Measurements from ENCODE around the gene DENND1A. TPM values are rescaled to one million over a fixed set of nuclear protein-coding genes. Genes with fewer than 3 reads are reported as not detected.
A peak's percentile ranks its signal among the peaks of the same experiment; 100 is the strongest.
"Not testable (repeated sequence)": the region's sequence is repeated elsewhere in the genome, so short reads cannot be mapped to it uniquely, and the experiment has no call there.

The DENND1A gene
- total RNA-seq, 1 donor from 2014 or later = 15.4 TPM

- no peak for TF ChIP-seq CTCF (IDR thresholded peaks at IDR 0.05)
- Histone ChIP-seq H3K9me3 (no peaks in the 10 kb centered on the region), H3K4me1 (peaks cover 18% of the 10 kb centered on the region), H3K27ac (no peak overlapping the region), H3K27me3 (no peaks in the 10 kb centered on the region), H3K36me3 (no peaks in the 10 kb centered on the region), H3K4me3 (no peak overlapping the region)
- ATAC-seq (peak; percentile 44), DNase-seq (no peak)
- intact Hi-C loops (cut with DNase I) = no loop called here
Observed at GRCh38 chr9:123637945-123638634, 291.8 kb downstream of the DENND1A start.

- DNase-seq (no peak), ATAC-seq (peak; percentile 9)
- Histone ChIP-seq H3K9me3 (no peaks in the 10 kb centered on the region), H3K4me3 (peak overlapping the region; percentile 22), H3K36me3 (no peaks in the 10 kb centered on the region), H3K27me3 (no peaks in the 10 kb centered on the region), H3K4me1 (peaks cover 14% of the 10 kb centered on the region), H3K27ac (no peak overlapping the region)
- no peak for TF ChIP-seq CTCF (IDR thresholded peaks at IDR 0.05)
- intact Hi-C loops (cut with DNase I) = no loop called here
Observed at GRCh38 chr9:123637606-123637944, 292.4 kb downstream of the DENND1A start.

GRCh38 chr9:123636805-123637204 lies 293.1 kb downstream of the DENND1A start:
- ATAC-seq; H3K9me3 ChIP-seq; H3K27ac ChIP-seq; DNase-seq; H3K27me3 ChIP-seq; H3K36me3 ChIP-seq; H3K4me3 ChIP-seq; intact Hi-C loops (cut with DNase I): not testable (repeated sequence)
- H3K4me1 ChIP-seq = peaks cover 14% of the 10 kb centered on the region

GRCh38 chr9:123631862-123632261 lies 298.1 kb downstream of the DENND1A start:
- TF ChIP-seq CTCF (IDR thresholded peaks at IDR 0.05) = no peak
- no peaks in the 10 kb centered on the region for H3K36me3 ChIP-seq
- H3K9me3 ChIP-seq = no peaks in the 10 kb centered on the region
- no peak for ATAC-seq
- peaks cover 2% of the 10 kb centered on the region for H3K4me1 ChIP-seq
- H3K27ac ChIP-seq = no peak overlapping the region
- no peak for DNase-seq
- no peak overlapping the region for H3K4me3 ChIP-seq
- no peaks in the 10 kb centered on the region for H3K27me3 ChIP-seq
- intact Hi-C loops (cut with DNase I) = no loop called here

- Histone ChIP-seq H3K27ac (no peak overlapping the region), H3K4me1 (no peaks in the 10 kb centered on the region), H3K4me3 (no peak overlapping the region), H3K9me3 (no peaks in the 10 kb centered on the region), H3K27me3 (no peaks in the 10 kb centered on the region), H3K36me3 (no peaks in the 10 kb centered on the region)
- DNase-seq (no peak), ATAC-seq (no peak)
- TF ChIP-seq CTCF (IDR thresholded peaks at IDR 0.05) = no peak
- intact Hi-C loops (cut with DNase I) = no loop called here
Observed at GRCh38 chr9:123630233-123630632, 299.7 kb downstream of the DENND1A start.

GRCh38 chr9:123629531-123629930 lies 300.4 kb downstream of the DENND1A start:
- TF ChIP-seq CTCF (IDR thresholded peaks at IDR 0.05) = no peak
- Histone ChIP-seq H3K4me3 (no peak overlapping the region), H3K4me1 (no peaks in the 10 kb centered on the region), H3K9me3 (no peaks in the 10 kb centered on the region), H3K36me3 (no peaks in the 10 kb centered on the region), H3K27me3 (no peaks in the 10 kb centered on the region), H3K27ac (no peak overlapping the region)
- no peak for DNase-seq
- intact Hi-C loops (cut with DNase I) = no loop called here
- ATAC-seq = no peak

Data from upper lobe of right lung (tissue), 1 donor.